Epithelial cell of proximal tubule (primary cell): ENCODE results near the gene ARL4A. TPM values are rescaled to one million over a fixed set of nuclear protein-coding genes. Genes with fewer than 3 reads are reported as not detected.
A peak's percentile ranks its signal among the peaks of the same experiment; 100 is the strongest.
"Not testable (repeated sequence)": the region's sequence is repeated elsewhere in the genome, so short reads cannot be mapped to it uniquely, and the experiment has no call there.

ENCODE experiments used
- DNase-seq: peaks from one replicate; pipeline ENCODE4 v3.0.0-alpha.2; 2011; ENCODE audit warnings: low read depth
- H3K4me3 ChIP-seq: 2 replicates; pipeline ENCODE4 v1.5.1; 2011; ENCODE audit warnings: low read depth, mild to moderate bottlenecking, low read length
- total RNA-seq: library from RNA; depleted of rRNA; stranded (reverse); fragments of >200 nt; gene quantifications from 2 replicates; pipeline ENCODE4 v1.2.3, GENCODE V29; 2015
- TF ChIP-seq, protein P1 (sequence below): conservative IDR thresholded peaks from 2 replicates; pipeline ENCODE4 v1.5.1; 2012; ENCODE audit warnings: low read depth, mild to moderate bottlenecking, low read length

Gene ARL4A
- total RNA-seq, 1 donor from 2014 or later = 22.1 TPM

DNA sequence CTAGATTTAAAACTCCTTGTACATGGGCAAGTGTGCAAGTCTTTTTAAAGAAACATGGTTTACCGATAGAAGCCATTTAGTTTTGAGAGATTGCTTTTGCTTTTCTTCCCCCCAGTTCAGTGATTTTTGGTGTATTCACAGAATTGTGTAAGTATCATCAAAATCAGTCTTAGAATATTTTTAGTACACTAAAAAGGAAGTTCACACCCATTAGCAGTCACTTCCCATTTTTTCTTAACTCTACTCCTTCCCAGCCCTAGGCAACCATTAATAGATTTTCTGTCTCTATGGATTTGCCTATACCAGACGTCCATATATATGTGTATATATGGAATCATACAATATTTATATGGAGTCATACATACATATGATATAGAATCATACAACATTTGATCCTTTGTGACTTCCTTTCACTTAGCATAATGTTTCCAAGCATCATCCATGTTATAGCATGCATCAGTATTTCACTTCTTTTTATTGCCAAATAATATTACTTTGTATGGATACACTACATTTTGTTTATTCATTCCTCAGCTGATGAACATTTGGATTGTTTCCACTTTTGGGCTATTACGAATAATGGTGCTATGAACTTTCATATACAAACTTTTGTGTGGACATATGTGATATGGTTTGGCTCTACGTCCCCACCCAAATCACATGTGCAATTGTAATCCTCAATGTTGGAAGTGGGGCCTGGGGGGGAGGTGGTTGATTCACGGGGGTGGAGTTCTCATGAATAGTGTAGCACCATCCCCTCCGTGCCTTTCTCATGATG lies 16.5 kb upstream of the ARL4A start:
- TF ChIP-seq, protein P1, sequence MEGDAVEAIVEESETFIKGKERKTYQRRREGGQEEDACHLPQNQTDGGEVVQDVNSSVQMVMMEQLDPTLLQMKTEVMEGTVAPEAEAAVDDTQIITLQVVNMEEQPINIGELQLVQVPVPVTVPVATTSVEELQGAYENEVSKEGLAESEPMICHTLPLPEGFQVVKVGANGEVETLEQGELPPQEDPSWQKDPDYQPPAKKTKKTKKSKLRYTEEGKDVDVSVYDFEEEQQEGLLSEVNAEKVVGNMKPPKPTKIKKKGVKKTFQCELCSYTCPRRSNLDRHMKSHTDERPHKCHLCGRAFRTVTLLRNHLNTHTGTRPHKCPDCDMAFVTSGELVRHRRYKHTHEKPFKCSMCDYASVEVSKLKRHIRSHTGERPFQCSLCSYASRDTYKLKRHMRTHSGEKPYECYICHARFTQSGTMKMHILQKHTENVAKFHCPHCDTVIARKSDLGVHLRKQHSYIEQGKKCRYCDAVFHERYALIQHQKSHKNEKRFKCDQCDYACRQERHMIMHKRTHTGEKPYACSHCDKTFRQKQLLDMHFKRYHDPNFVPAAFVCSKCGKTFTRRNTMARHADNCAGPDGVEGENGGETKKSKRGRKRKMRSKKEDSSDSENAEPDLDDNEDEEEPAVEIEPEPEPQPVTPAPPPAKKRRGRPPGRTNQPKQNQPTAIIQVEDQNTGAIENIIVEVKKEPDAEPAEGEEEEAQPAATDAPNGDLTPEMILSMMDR = no peak
- H3K4me3 ChIP-seq = no peak overlapping the region
- no peak for DNase-seq

DNA sequence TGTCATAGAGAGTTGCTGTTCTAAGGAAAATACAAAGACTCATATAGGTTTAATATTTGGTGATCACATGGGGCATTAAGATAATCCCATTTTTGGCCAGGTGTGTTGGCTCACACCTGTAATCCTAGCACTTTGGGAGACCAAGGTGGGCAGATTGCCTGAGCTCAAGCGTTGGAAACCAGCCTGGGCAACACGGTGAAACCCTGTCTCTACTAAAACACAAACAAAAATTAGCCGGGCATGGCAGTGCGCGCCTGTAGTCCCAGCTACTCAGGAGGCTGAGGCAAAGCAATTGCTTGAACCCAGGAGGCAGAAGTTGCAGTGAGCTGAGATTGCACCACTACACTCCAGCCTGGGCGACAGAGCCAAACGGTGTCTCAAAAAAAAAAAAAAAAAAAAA lies 14.0 kb upstream of the ARL4A start:
- not testable (repeated sequence) for H3K4me3 ChIP-seq, DNase-seq

DNA sequence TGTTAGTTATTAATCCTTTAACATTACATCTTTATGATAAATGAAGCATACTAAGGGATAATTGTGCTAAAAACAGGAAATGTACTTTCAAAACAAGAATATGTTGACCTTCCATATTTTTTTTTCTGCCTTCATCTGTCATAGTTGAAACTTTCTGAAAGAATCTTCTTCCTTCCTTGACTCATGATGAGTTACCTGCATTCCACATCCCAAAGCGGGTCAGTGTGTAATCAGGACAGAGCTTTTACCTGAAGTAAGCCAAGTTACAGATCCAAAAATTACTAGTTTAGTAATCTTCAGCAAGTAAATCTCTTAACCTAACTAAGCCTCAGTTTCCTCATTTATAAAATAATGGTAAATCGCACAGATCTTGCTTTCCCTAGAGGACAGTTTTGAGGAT lies 13.4 kb upstream of the ARL4A start:
- TF ChIP-seq, protein P1 = no peak
- H3K4me3 ChIP-seq = no peak overlapping the region
- DNase-seq = no peak

- no peak overlapping the region for H3K4me3 ChIP-seq
- no peak for DNase-seq
- TF ChIP-seq, protein P1 = peak; percentile 66
Observed at GRCh38 chr7:12674861-12675260, 12.6 kb upstream of the ARL4A start.

- no peak overlapping the region for H3K4me3 ChIP-seq
- TF ChIP-seq, protein P1 = peak; percentile 48
- no peak for DNase-seq
Observed at GRCh38 chr7:12683678-12684585, 3.5 kb upstream of the ARL4A start.

DNA sequence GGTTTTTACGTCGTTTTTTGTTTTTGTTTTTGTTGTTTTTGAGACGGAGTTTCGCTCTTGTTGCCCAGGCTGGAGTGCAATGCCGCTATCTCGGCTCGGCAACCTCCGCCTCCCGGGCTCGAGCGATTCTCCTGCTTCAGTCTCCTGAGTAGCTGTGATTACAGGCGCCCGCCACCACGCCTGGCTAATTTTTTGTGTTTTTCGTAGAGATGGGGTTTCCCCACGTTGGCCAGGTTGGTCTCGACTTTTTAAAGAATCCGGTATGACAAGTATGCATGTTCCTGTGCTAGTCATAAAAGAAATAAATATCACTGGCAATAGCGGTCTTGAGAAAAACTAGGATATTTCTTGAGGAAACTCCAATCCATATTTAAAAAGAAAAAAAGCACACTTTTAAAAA lies 2.7 kb upstream of the ARL4A start:
- DNase-seq = no peak
- TF ChIP-seq, protein P1 = no peak

GRCh38 chr7:12685550-12685949 lies 1.9 kb upstream of the ARL4A start:
- peak overlapping the region; percentile 87 for H3K4me3 ChIP-seq
- DNase-seq = no peak
- TF ChIP-seq, protein P1 = peak; percentile 62

More for the DNA sequence above, 2.7 kb upstream of the ARL4A start:
- no peak overlapping the region for H3K4me3 ChIP-seq
